HG03135 (cell line): Measurements from ENCODE around the gene DPF3.

ENCODE experiments used
- ATAC-seq: cut with Tn5 transposase; IDR thresholded peaks from one replicate; pipeline ENCODE4 v1.9.1; 2021; ENCODE audit warnings: mild to moderate bottlenecking, moderate library complexity; ENCODE audit not compliant: unreplicated experiment

DPF3 gene

GRCh38 chr14:72652179-72652578, 241.7 kb downstream of the DPF3 start:
- ATAC-seq: no peak

- ATAC-seq: no peak
Measured at GRCh38 chr14:72651714-72652113, 242.2 kb downstream of the DPF3 start.

- no peak for ATAC-seq
Measured at GRCh38 chr14:72651081-72651480, 242.8 kb downstream of the DPF3 start.

- no peak for ATAC-seq
Measured at GRCh38 chr14:72649603-72650227, 244.2 kb downstream of the DPF3 start.

GRCh38 chr14:72647782-72648181, 246.1 kb downstream of the DPF3 start:
- ATAC-seq: no peak

GRCh38 chr14:72646861-72647528, 246.9 kb downstream of the DPF3 start:
- no peak for ATAC-seq

- no peak for ATAC-seq
Measured at GRCh38 chr14:72645706-72646105, 248.2 kb downstream of the DPF3 start.

- ATAC-seq: no peak
Measured at GRCh38 chr14:72644758-72645489, 249.0 kb downstream of the DPF3 start.

GRCh38 chr14:72644038-72644437, 249.9 kb downstream of the DPF3 start:
- no peak for ATAC-seq

GRCh38 chr14:72643317-72643801, 250.5 kb downstream of the DPF3 start:
- ATAC-seq: no peak

- ATAC-seq: no peak
Measured at GRCh38 chr14:72640911-72641485, 252.9 kb downstream of the DPF3 start.

- ATAC-seq: no peak
Measured at GRCh38 chr14:72638021-72638420, 255.9 kb downstream of the DPF3 start.

- no peak for ATAC-seq
Measured at GRCh38 chr14:72636871-72637270, 257.0 kb downstream of the DPF3 start.

GRCh38 chr14:72636094-72636493, 257.8 kb downstream of the DPF3 start:
- no peak for ATAC-seq

- no peak for ATAC-seq
Measured at GRCh38 chr14:72634691-72635616, 258.9 kb downstream of the DPF3 start.

- ATAC-seq: no peak
Measured at GRCh38 chr14:72633551-72633950, 260.4 kb downstream of the DPF3 start.

- no peak for ATAC-seq
Measured at GRCh38 chr14:72632727-72633126, 261.2 kb downstream of the DPF3 start.

- ATAC-seq: no peak
Measured at GRCh38 chr14:72631401-72631800, 262.5 kb downstream of the DPF3 start.

- ATAC-seq: no peak
Measured at GRCh38 chr14:72630374-72630773, 263.5 kb downstream of the DPF3 start.

- no peak for ATAC-seq
Measured at GRCh38 chr14:72629534-72629933, 264.4 kb downstream of the DPF3 start.

GRCh38 chr14:72625689-72626088, 268.2 kb downstream of the DPF3 start:
- ATAC-seq: no peak
